LoVo (cell line): ENCODE data around the gene HS3ST4.
"Not testable (repeated sequence)": the region's sequence is repeated elsewhere in the genome, so short reads cannot be mapped to it uniquely, and the experiment has no call there.

Experiments
- DNase-seq: peaks from one replicate; pipeline ENCODE4 v3.0.0-alpha.2; 2016; ENCODE audit warnings: low spot score

Gene HS3ST4

DNA sequence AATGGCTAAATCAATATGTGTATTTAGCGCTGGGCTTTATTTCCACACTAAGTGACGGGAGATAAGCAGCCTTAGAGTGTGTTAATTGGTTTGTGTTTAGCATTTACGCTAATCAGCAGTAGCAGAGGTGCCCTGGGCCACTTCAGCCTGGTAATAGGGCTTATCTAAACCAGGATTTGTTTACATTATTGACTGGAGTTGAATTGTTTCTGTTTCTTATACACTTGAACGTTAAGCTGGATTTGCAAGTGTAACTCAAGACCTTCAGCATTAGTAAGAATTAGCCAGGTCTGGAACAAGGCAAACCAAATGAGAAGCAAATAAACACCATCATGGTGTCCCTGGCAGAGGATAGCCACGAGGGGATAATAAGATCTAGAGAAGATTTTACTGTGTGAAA lies 313.6 kb downstream of the HS3ST4 start:
- no peak for DNase-seq

- DNase-seq = no peak
Measured at GRCh38 chr16:26012376-26012775, 320.6 kb downstream of the HS3ST4 start.

DNA sequence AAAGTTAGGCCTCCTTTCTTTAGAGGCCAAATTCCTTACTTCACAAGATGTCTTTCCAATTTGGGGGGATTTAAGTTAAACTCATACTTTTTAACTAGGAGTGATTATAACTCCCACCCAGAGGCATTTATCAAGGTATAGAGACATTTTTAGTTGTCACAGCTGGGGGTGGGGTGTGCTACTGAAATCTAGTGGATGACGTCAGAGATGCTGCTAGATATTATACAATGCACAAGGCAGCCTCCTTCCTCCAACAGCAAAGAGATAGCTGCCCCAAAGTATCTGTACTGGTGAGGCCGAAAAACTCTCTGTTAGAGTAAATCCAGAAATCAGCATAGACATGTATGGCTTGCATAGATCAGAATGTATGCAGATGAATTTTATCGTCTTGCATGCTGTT lies 324.0 kb downstream of the HS3ST4 start:
- DNase-seq = no peak

DNA sequence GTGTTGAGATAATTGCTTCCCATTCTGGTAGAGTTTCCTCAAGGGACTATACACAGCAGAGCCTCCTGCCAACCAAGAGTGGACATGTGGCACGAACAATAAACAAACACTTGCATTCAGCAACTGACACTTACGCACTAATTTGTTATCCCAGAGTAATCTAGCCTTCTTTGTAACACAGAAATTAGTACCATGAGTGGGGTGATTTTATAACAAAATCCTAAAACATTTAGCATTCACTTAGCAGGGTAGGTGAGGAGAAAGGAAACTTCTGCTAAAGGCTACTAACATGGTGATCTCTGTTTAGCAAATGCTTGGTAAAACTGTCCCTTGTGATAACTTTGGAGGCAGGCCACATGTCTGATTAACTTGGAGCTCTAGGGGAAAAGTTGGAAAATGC lies 325.2 kb downstream of the HS3ST4 start:
- DNase-seq = no peak

DNA sequence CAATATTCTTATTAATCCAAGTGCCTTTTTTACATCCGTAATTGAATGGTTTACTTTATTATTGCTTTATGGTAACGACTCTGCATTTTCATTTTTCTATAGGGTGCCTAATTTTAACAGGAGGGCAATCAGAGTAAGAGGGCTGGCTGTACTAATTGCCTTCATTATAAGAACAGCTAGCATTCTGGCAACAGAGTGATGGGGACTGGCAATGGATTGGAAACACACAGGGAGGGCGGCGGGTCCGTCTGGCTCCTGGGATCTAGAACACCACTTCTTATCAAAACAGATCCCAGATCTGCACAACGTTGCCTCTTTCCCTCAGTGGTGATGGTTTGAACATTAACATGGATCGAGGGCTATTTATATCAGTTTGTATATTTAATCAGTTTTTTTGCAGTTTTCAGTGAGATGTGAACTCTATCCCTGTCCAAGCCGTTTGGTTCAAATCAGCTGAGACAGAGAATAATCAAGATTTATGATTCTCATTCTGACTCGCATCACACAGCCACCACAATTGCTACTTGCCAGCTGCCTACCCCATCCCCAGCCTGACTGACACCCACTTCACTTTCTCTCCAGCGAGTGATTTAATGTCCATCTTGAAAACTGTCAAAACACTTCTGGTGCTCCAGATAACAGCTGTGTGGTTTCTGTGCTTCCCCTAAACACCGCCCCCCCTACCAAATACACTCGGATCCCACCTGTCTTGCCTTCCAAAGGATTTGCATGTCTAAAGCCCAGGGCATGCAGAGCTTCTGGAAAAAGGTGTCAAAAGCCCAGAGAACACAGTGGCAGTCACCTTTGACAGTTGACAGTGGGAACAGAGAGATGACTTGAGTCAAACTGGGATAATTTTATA lies 327.9 kb downstream of the HS3ST4 start:
- no peak for DNase-seq

DNA sequence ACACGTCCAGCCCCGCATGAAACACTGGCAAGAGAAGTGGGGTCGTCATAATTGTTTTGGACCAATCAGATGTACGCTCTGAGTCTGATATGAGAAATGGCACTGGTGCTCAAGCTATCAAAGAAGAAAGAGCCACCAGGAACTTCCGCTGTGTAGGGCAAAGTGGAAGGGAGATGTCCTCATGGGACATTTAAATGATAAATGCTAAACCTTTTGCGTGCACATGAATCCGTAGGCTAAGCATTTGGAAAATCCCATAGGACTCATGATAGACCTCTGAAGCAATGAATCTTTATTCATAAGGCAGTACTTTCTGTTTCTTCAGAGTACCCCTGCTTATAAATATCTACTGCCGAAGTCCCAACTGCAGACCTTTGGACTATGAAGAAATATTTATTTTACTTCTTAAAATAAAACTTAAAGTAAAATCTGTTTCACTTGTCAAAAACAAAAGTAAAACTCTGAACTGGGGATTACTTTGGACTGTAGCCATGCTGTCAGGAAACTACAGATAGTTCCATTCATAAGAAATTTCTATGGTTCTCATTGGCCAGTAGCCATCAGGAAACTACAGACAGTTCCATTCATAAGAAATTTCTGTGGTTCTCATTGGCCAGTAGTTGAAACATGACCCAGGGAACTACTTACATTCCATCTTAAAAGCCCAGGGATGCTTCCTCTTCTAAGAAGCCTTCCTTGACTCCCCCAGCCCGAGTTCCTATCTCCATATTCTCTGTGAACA lies 335.1 kb downstream of the HS3ST4 start:
- DNase-seq = no peak

GRCh38 chr16:26031286-26031685 lies 339.5 kb downstream of the HS3ST4 start:
- no peak for DNase-seq

DNA sequence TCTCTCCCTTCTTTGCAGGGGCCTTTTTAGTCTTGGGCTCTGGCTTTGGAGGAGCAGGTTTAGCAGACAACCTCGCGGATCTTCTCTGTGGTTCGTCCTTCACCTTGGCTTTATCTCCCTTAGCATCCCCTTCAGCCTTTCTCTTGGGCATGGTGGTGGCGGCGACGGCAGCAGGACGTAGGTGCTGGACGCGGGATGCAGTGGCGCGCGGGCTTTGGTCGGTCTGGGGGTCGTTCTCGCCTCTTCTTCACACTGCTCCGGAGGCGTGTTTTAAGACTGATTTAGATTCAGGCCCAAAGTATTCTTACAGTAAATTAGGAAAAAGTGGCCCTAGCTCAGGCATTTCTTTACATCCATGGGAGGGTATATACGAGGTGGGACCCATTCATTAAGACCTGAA lies 340.9 kb downstream of the HS3ST4 start:
- not testable (repeated sequence) for DNase-seq

GRCh38 chr16:26041952-26042668 lies 350.4 kb downstream of the HS3ST4 start:
- DNase-seq = no peak

DNA sequence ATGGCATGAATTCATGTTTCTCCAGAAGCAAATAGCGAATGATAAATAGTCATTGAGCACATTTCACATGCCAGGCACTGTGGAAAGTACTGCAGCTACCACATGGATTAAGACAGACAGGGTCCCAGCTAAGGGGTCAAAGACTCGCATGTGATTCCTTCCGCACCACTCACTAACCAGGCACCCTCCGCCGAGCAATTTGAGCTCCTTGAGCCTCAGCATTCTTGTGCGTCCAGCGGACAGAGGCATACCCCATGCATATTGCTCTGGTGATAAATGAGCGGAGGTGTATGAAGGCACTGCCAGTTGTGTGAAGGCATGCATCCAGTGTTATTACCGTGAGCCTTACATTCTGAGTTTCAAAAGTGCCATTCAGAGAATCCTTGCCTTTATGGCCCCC lies 358.7 kb downstream of the HS3ST4 start:
- DNase-seq = no peak

DNA sequence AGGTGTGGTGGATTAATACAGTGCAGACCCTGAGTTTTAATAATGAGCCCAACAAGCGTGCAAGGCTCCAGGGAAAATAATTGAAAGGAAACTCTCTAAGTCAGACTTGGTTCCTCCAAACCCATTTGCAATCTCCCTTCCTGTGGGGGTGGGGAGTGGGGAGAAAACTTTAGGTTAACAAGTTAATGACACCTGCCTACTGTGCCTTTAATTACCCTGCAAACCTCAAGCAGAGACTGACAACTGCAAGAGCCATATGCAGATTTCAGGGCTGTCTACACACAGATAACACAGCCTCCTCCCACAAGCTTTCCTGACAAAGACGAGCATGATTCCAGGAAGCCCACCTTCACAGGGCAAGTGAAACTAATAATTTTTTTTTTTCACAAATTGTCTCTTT lies 359.3 kb downstream of the HS3ST4 start:
- DNase-seq = no peak

DNA sequence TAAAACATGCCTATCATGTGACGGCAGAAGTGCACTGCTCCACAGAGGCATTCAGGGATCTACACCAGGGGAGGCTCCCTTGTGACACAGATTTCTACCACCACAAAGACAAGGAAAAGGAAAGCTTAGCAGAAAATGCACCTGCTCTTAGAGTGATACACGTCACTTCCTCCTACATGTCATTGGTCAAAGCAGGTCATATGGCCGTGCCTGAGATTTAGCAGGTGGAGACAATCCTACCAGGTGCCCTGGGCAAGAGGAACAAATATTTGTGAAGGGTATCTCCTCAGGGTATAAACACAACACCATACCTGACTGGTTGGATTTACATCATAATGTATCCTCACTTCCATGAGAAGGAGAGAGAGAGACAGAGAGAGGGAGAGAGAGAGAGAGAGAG lies 362.1 kb downstream of the HS3ST4 start:
- no peak for DNase-seq

DNA sequence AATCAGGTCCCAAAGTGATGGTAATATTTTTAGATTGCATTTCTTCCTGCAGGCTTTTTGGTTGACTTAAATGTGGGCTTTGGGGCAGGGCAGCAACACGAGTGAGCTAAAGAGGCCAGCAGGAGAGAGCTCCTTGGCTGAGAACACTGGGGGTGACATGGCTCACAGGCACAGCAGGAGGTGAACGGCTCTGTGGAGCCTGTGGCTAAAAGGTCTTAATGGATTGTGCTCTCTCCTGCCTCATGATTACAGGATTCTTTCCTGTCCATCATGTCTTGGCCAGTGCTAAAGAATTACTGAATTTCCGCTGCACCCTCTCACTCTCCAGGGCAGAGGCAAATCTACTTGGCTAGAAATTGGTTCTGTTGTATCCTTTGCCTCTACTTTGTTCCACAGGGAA lies 366.6 kb downstream of the HS3ST4 start:
- no peak for DNase-seq

DNA sequence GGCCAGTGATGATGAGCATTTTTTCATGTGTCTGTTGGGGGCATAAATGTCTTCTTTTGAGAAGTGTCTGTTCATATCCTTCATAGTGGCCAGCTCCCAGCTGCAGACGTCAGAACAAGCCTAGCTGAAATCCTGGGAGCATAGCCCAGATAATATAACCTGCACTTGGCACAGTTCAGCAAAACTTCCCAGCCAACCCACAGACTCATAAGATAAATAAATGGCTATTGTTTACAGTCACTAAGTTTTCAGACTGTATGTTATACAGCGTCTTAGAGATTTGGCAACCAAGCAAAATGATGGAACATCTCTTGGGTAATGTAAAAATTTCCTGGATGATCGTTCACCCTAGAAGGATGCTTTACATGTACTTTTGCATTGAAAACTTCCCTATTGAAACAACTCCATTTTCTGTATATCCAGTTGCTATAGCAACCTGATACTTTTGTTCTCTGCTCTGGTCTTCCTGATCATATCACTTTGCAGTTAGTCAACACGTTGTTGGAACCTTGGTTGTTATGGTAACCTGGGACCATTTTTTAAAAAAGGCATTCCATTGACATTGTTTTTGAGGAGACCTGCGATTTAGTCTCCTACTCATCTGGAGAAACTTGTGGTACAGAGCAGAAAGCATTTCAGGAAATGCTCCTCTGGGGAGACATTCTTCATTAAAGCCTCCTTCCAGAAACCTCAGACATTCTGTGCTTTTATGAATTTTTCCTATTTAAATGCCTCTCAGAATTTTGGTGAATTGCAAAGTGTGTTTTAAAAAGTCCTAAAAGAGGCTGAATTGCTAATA lies 378.7 kb downstream of the HS3ST4 start:
- no peak for DNase-seq

- no peak for DNase-seq
Measured at GRCh38 chr16:26071101-26071866, 379.5 kb downstream of the HS3ST4 start.

DNA sequence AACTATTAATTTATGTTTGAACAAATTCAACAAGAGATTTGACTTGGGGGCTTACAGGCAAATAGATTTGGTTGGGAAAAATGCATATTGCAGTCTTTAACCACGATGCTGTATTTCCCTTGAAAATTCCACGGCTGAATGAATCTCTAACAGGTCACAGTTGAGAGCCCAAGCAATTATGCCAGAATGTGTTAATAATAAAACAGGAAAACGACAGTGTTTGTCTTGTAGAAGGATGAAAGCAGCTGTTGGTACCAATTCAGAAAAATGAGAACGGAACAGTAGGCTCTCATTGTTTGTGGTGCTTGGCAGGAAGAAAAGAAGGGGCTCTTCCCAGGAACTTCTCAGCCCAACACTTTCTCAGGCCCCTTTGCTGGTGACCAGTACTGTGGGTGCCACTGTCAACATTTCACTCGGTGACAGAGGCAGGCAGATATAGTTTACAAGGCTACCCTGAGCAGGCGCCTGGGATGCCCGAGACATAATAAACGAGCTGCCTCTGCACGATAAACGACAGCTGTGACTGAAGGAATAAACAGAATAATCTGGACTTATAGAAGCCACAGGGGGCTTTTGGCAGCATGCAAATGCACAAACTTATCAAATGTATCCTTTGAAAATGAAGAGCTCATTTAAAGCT lies 387.1 kb downstream of the HS3ST4 start:
- no peak for DNase-seq

GRCh38 chr16:26087091-26087490 lies 395.3 kb downstream of the HS3ST4 start:
- DNase-seq = no peak

DNA sequence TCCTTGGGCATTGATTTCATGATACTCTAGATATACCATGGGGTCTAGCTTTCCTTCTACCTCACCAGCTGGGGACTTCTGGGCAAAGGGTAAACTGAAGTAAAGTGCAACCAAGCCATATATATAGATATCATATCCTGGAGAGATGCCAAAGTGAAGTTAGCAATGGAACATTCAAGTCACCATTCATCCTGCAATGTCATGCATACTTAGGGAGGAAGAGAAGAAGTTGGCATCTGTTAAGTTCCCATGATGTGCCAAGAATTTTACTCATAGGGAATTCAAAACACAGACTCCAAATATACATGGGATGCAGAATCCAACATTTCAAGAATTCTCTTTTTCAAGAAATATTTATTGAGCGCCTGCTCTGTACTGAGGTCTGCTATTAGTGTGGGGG lies 399.8 kb downstream of the HS3ST4 start:
- no peak for DNase-seq

GRCh38 chr16:26098206-26098605 lies 406.4 kb downstream of the HS3ST4 start:
- not testable (repeated sequence) for DNase-seq

- no peak for DNase-seq
Measured at GRCh38 chr16:26102369-26102768, 410.6 kb downstream of the HS3ST4 start.
